HL-60 (cell line): ENCODE measurements around the gene DLX5.

Source experiments
- CTCF ChIP-seq: IDR thresholded peaks from one replicate; pipeline ENCODE4 v1.5.1; 2011; ENCODE audit warnings: low read length, control low read depth, inconsistent platforms; ENCODE audit not compliant: insufficient read depth
- GABPA ChIP-seq: IDR thresholded peaks from 2 replicates; pipeline ENCODE4 v1.6.1; 2012; ENCODE audit warnings: low read depth
- POLR2AphosphoS5 ChIP-seq: IDR thresholded peaks from 2 replicates; pipeline ENCODE4 v1.6.1; 2012; ENCODE audit warnings: low read depth
- REST ChIP-seq: IDR thresholded peaks from 2 replicates; pipeline ENCODE4 v1.6.1; 2012; ENCODE audit warnings: low read depth; ENCODE audit not compliant: insufficient replicate concordance
- SPI1 ChIP-seq: IDR thresholded peaks from 2 replicates; pipeline ENCODE4 v1.6.1; 2012; ENCODE audit warnings: low read depth, mild to moderate bottlenecking, borderline replicate concordance

- no peak for TF ChIP-seq CTCF
- no peak for TF ChIP-seq POLR2AphosphoS5
- no peak for TF ChIP-seq GABPA
- no peak for TF ChIP-seq REST
- TF ChIP-seq SPI1 = no peak
These were observed 12.9 kb downstream of the DLX5 start for GRCh38 chr7:97011536-97012364.
